ENCODE data around the gene D2HGDH. TPM values are rescaled to one million over a fixed set of nuclear protein-coding genes. Genes with fewer than 3 reads are reported as not detected.
"Not testable (repeated sequence)": the region's sequence is repeated elsewhere in the genome, so short reads cannot be mapped to it uniquely, and the experiment has no call there.

Gene D2HGDH
- total RNA-seq, 1 donor from 2014 or later: 10.0 TPM

DNA sequence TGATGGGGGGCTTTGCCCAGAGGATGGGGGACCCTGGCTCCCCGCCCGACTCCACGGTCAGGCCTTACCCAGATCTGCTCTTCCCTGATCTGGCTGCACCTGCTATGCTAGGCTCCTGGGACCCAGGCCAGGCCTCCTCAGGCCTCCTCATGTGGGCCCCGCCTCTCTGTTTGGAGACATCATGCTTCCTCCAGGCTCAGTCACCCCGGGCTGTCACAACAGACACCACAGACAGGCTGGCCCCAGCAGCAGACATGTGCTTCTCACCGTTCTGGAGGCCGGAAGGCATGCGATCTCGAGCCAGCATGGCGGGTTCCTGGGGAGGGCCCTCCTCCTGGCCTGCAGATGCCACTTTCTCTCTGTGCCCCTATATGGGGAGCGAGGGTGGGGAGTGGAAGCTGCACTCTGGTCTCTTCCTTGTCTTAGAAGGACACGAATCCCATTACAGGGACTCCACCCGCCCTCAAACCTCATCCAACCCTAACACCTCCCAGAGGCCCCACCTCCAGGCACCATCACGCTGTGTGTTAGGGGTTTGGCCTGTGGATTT, 63.7 kb downstream of the D2HGDH start:
- Histone ChIP-seq H3K36me3 (ENCODE audit: insufficient read depth, low read length) (no peaks in the 10 kb centered on the region), H3K4me2 (ENCODE audit: low read length) (no peak overlapping the region), H2AFZ (ENCODE audit: low read depth, low read length) (no peak overlapping the region), H3K4me3 (ENCODE audit: insufficient read depth, low read depth, low read length) (no peak overlapping the region), H3K9ac (ENCODE audit: low read length) (no peak overlapping the region), H3K9me3 (ENCODE audit: insufficient read depth, low read depth, low read length) (no peaks in the 10 kb centered on the region), H3K27ac (ENCODE audit: low read depth, low read length) (no peak overlapping the region), H4K20me1 (ENCODE audit: insufficient read depth, low read length) (no peaks in the 10 kb centered on the region), H3K27me3 (ENCODE audit: insufficient read depth, low read length) (peaks cover 3% of the 10 kb centered on the region), H3K4me1 (ENCODE audit: insufficient read depth, low read length) (peaks cover under 1% of the 10 kb centered on the region), H3K79me2 (ENCODE audit: insufficient read depth, low read length) (no peaks in the 10 kb centered on the region)
- no peak overlapping the region for H3K4me3 Mint-ChIP-seq (ENCODE audit: unreplicated experiment)
- peaks cover 6% of the 10 kb centered on the region for H3K9me3 Mint-ChIP-seq (ENCODE audit: unreplicated experiment)
- no peaks in the 10 kb centered on the region for H3K4me1 Mint-ChIP-seq (ENCODE audit: low read depth, unreplicated experiment)
- no peak overlapping the region for H3K27ac Mint-ChIP-seq (ENCODE audit: unreplicated experiment)
- no peak for TF ChIP-seq EZH2 (IDR thresholded peaks at IDR 0.05; ENCODE audit: insufficient read depth, low read length)
- TF ChIP-seq, protein P1, sequence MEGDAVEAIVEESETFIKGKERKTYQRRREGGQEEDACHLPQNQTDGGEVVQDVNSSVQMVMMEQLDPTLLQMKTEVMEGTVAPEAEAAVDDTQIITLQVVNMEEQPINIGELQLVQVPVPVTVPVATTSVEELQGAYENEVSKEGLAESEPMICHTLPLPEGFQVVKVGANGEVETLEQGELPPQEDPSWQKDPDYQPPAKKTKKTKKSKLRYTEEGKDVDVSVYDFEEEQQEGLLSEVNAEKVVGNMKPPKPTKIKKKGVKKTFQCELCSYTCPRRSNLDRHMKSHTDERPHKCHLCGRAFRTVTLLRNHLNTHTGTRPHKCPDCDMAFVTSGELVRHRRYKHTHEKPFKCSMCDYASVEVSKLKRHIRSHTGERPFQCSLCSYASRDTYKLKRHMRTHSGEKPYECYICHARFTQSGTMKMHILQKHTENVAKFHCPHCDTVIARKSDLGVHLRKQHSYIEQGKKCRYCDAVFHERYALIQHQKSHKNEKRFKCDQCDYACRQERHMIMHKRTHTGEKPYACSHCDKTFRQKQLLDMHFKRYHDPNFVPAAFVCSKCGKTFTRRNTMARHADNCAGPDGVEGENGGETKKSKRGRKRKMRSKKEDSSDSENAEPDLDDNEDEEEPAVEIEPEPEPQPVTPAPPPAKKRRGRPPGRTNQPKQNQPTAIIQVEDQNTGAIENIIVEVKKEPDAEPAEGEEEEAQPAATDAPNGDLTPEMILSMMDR (IDR thresholded peaks at IDR 0.05; ENCODE audit: insufficient read depth, low read depth, low read length): no peak
- DNase-seq (ENCODE audit: low read depth) (no peak), FAIRE-seq (no peak)
- H3K36me3 Mint-ChIP-seq (ENCODE audit: low read depth, unreplicated experiment): peaks cover 9% of the 10 kb centered on the region
- peaks cover 33% of the 10 kb centered on the region for H3K27me3 Mint-ChIP-seq (ENCODE audit: low read depth, unreplicated experiment)

DNA sequence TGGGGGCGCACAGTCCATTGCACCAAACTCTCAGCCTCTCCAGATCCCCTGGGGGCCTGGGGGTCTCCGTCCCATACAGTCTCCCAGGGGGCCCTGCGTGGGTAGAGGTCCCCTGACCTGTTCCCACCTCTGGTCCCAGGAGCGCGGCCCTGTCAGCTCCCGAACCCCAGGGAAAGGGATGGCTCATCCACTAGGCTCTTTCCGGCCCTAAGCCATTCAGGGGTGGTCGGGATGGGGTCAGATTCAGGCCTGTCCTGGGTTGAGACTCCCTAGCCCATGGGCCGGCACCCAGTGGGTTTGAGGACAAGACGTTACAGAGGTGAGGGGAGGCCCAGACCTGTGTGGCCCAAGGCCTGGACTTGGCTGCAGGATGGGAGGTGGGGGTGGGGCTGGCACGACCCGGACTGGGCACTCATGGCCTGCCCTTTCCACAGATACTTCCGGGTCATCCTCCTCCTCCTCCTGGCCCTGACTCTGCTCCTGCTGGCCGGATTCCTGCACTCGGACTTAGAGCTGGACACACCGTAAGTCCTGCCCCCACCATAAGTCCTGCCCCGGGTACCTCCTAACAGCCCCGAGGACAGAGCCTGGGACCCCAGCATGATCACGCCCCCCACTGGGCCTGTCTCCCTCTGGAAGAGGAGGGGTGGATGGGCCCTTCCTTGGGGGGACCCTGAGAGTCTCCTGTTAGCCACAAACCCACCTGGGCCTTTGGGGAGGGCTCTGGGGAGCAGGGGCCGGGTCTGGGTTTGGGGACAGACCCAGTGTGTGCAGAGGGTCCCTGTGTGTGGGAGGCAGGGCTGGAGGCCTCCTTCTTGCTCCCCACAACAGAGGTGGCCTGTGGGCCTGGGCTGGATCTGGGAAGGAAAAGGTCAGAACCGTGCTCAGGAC, 64.4 kb downstream of the D2HGDH start:
- Histone ChIP-seq H2AFZ (ENCODE audit: low read depth, low read length) (no peak overlapping the region), H3K4me3 (ENCODE audit: insufficient read depth, low read depth, low read length) (no peak overlapping the region), H3K9me3 (ENCODE audit: insufficient read depth, low read depth, low read length) (no peaks in the 10 kb centered on the region), H3K4me2 (ENCODE audit: low read length) (no peak overlapping the region), H3K36me3 (ENCODE audit: insufficient read depth, low read length) (no peaks in the 10 kb centered on the region), H3K27me3 (ENCODE audit: insufficient read depth, low read length) (peaks cover 3% of the 10 kb centered on the region), H3K4me1 (ENCODE audit: insufficient read depth, low read length) (peaks cover 8% of the 10 kb centered on the region), H3K27ac (ENCODE audit: low read depth, low read length) (no peak overlapping the region), H4K20me1 (ENCODE audit: insufficient read depth, low read length) (no peaks in the 10 kb centered on the region), H3K79me2 (ENCODE audit: insufficient read depth, low read length) (no peaks in the 10 kb centered on the region), H3K9ac (ENCODE audit: low read length) (no peak overlapping the region)
- DNase-seq (ENCODE audit: low read depth) (no peak), FAIRE-seq (no peak)
- Mint-ChIP-seq H3K27ac (ENCODE audit: unreplicated experiment) (no peak overlapping the region), H3K36me3 (ENCODE audit: low read depth, unreplicated experiment) (peaks cover 8% of the 10 kb centered on the region), H3K9me3 (ENCODE audit: unreplicated experiment) (no peaks in the 10 kb centered on the region), H3K4me3 (ENCODE audit: unreplicated experiment) (no peak overlapping the region), H3K27me3 (ENCODE audit: low read depth, unreplicated experiment) (peaks cover 35% of the 10 kb centered on the region), H3K4me1 (ENCODE audit: low read depth, unreplicated experiment) (no peaks in the 10 kb centered on the region)
- no peak for TF ChIP-seq EZH2 (IDR thresholded peaks at IDR 0.05; ENCODE audit: insufficient read depth, low read length)

DNA sequence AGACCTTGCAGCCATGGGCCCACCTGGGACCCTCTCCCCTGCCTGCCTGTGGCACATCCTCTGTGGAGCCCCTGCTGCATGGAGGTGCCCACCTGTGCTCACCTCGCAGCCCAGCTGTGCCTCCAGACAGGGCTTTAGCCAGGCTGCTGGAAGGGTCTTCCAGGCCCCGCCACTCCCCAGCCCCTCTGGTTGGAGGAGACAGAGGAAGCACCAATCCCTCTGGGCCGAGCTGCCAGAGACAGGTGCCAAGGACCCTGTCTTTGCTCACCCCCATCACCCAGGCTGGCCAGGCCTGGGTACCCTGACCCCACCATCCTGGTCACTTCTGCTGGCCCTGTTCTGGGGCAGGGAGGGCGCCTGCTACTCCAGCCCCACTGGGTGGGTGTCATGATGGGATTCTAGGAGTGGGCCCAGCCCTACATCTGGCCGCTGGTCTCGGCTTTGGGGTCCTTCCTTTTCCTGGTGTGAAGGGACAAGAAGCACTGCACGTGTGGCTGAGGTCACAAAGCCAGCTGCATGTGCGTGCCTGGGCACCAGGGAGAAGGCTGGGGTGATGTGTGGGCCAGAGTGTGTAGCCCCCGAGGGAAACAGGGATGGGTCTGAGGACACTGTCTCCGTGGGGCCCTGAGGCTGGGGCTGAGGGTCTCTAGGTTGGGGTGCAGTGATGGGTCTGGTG, 65.2 kb downstream of the D2HGDH start:
- no peaks in the 10 kb centered on the region for H3K4me1 Mint-ChIP-seq (ENCODE audit: low read depth, unreplicated experiment)
- H3K79me2 ChIP-seq (ENCODE audit: insufficient read depth, low read length): no peaks in the 10 kb centered on the region
- H3K27ac Mint-ChIP-seq (ENCODE audit: unreplicated experiment): no peak overlapping the region
- FAIRE-seq: no peak
- no peak overlapping the region for H3K4me3 Mint-ChIP-seq (ENCODE audit: unreplicated experiment)
- H3K27ac ChIP-seq (ENCODE audit: low read depth, low read length): no peak overlapping the region
- peaks cover 8% of the 10 kb centered on the region for H3K36me3 Mint-ChIP-seq (ENCODE audit: low read depth, unreplicated experiment)
- peaks cover 8% of the 10 kb centered on the region for H3K27me3 ChIP-seq (ENCODE audit: insufficient read depth, low read length)
- H3K9me3 Mint-ChIP-seq (ENCODE audit: unreplicated experiment): no peaks in the 10 kb centered on the region
- peaks cover 35% of the 10 kb centered on the region for H3K27me3 Mint-ChIP-seq (ENCODE audit: low read depth, unreplicated experiment)
- no peak overlapping the region for H3K4me2 ChIP-seq (ENCODE audit: low read length)
- H3K4me1 ChIP-seq (ENCODE audit: insufficient read depth, low read length): peaks cover 13% of the 10 kb centered on the region
- DNase-seq (ENCODE audit: low read depth): no peak
- no peak for TF ChIP-seq EZH2 (IDR thresholded peaks at IDR 0.05; ENCODE audit: insufficient read depth, low read length)
- TF ChIP-seq, protein P1 (IDR thresholded peaks at IDR 0.05; ENCODE audit: insufficient read depth, low read depth, low read length): no peak
- no peaks in the 10 kb centered on the region for H3K9me3 ChIP-seq (ENCODE audit: insufficient read depth, low read depth, low read length)
- H3K9ac ChIP-seq (ENCODE audit: low read length): no peak overlapping the region
- no peaks in the 10 kb centered on the region for H4K20me1 ChIP-seq (ENCODE audit: insufficient read depth, low read length)
- H3K4me3 ChIP-seq (ENCODE audit: insufficient read depth, low read depth, low read length): no peak overlapping the region
- H2AFZ ChIP-seq (ENCODE audit: low read depth, low read length): no peak overlapping the region
- no peaks in the 10 kb centered on the region for H3K36me3 ChIP-seq (ENCODE audit: insufficient read depth, low read length)

DNA sequence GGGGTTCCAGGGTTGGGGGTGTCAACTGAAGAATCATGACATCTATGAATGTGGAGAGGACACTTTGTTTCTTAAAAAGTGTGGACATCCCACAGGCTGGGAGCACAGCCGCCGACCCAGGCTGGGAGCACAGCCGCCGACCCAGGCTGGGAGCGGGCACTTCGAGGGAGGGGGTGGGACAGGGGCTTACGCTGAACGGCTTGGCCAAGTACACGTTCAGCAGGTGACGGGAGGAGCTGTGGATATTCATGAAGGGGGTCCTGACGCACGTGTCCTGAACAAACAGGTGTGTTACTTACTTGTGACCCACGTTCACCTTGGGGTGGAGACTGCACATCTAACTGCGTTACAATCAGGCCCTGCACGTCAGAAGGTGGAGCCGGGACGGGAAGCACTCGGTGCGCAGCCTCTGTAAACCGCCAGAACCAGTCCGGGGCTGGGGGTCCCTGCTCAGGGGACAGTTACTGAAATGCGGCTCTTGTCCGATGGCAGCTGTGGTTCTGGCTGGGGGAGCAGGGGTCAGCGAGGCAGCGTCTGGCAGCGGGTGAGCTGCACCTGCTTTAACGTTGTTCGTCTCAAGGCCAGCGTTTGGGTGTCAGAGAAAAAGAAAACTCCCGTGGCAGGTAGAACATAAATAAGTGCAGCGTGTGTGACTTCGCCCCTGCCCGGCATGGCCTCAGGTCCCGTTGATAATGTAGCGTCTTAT, 65.9 kb downstream of the D2HGDH start:
- not testable (repeated sequence) for H3K4me3 Mint-ChIP-seq (ENCODE audit: unreplicated experiment); H4K20me1 ChIP-seq (ENCODE audit: insufficient read depth, low read length); H3K4me2 ChIP-seq (ENCODE audit: low read length); H3K9me3 ChIP-seq (ENCODE audit: insufficient read depth, low read depth, low read length); H2AFZ ChIP-seq (ENCODE audit: low read depth, low read length); DNase-seq (ENCODE audit: low read depth); H3K9me3 Mint-ChIP-seq (ENCODE audit: unreplicated experiment); H3K4me3 ChIP-seq (ENCODE audit: insufficient read depth, low read depth, low read length); H3K79me2 ChIP-seq (ENCODE audit: insufficient read depth, low read length); H3K9ac ChIP-seq (ENCODE audit: low read length); H3K27me3 ChIP-seq (ENCODE audit: insufficient read depth, low read length); FAIRE-seq; H3K4me1 Mint-ChIP-seq (ENCODE audit: low read depth, unreplicated experiment); H3K27ac ChIP-seq (ENCODE audit: low read depth, low read length); H3K36me3 ChIP-seq (ENCODE audit: insufficient read depth, low read length); H3K27ac Mint-ChIP-seq (ENCODE audit: unreplicated experiment); H3K36me3 Mint-ChIP-seq (ENCODE audit: low read depth, unreplicated experiment)
- peaks cover 16% of the 10 kb centered on the region for H3K4me1 ChIP-seq (ENCODE audit: insufficient read depth, low read length)
- H3K27me3 Mint-ChIP-seq (ENCODE audit: low read depth, unreplicated experiment): peaks cover 32% of the 10 kb centered on the region
